SIG-M5 (cell line): Measurements from ENCODE around the gene MYLK.
A peak's percentile ranks its signal among the peaks of the same experiment; 100 is the strongest.
"Not testable (repeated sequence)": the region's sequence is repeated elsewhere in the genome, so short reads cannot be mapped to it uniquely, and the experiment has no call there.

Source experiments
- DNase-seq: peaks from one replicate; lab custom pipeline; 2025; lab: John Stamatoyannopoulos, UW

The MYLK gene

GRCh38 chr3:123750209-123750608, 133.9 kb downstream of the MYLK start:
- no peak for DNase-seq

GRCh38 chr3:123749711-123750110, 134.4 kb downstream of the MYLK start:
- no peak for DNase-seq

- DNase-seq: no peak
These were observed 138.8 kb downstream of the MYLK start for GRCh38 chr3:123745184-123745855.

- DNase-seq: no peak
These were observed 140.1 kb downstream of the MYLK start for GRCh38 chr3:123744064-123744463.

GRCh38 chr3:123743121-123743520, 141.0 kb downstream of the MYLK start:
- no peak for DNase-seq

- DNase-seq: no peak
These were observed 143.1 kb downstream of the MYLK start for GRCh38 chr3:123741041-123741511.

DNA sequence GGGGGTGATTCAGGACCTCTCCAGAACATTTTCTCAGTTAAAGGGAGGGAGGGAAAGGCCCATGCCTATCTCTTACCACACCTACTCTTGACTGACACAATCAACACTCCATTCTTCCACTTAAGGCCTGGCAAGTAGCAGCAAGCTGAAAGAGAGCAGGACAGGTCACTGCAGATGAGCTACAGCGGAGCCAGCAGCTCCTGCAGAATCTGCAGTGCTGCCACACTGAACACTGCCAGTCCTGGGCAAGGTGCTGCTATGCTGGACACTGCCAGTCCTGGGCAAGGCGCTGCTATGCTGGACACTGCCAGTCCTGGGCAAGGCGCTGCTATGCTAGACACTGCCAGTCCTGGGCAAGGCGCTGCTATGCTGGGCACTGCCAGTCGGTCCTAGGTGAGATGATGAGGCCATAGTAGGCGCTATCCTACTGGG, 143.7 kb downstream of the MYLK start:
- DNase-seq: no peak

DNA sequence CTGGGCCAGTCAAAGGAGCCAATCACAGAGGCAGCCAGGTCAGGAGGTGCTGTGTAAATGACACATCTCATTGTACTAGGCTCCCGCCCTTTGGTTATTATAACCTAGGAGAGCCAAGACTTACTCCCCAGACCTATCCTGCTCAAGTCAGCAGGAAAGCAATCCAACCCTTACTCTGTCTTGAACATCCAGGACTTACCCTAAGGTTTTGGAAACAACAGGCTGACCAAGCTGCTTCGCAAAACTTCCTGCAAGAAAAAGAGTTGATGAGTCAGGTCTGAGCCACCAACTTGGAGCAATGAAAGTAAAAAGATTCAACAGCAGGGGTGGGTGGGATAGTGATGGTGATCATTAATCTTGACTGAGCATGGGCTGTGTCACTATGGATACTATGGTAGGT, 144.4 kb downstream of the MYLK start:
- no peak for DNase-seq

- no peak for DNase-seq
These were observed 145.0 kb downstream of the MYLK start for GRCh38 chr3:123739106-123739505.

DNA sequence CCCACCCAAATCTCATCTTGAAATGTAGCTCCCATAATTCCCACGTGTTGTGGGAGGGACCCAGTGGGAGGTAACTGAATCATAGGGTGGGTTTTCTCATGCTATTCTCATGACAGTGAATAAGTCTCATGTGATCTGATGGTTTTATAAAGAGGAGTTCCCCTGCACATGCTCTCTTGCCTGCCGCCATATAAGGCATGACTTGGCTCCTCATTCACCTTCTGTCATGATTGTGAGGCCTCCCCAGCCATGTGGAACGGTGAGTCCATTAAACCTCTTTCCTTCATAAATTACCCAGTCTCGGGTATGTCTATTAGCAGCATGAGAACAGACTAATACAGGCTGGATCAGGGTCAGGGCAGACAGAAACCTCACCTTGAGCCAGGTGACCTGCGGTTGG, 145.6 kb downstream of the MYLK start:
- DNase-seq: not testable (repeated sequence)

GRCh38 chr3:123737168-123737567, 147.0 kb downstream of the MYLK start:
- no peak for DNase-seq

GRCh38 chr3:123735456-123735855, 148.7 kb downstream of the MYLK start:
- DNase-seq: no peak

DNA sequence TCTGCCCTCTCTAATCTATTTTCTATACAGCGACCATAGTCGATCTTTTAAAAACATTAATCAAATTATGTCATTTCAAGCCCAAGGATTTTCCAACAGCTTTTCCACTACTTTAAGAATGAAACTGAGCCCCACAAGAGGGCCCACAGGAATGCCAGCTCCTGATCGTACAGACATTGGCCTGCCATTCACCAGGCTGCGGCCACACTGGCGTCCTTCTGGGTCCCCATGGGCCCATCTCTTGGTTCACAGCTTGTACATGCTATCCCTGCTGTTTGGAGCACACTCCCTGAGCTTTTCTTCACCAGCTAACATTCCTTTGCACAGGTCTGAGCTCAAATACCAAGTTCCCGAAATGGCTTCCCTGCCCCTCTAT, 149.6 kb downstream of the MYLK start:
- DNase-seq: no peak

- DNase-seq: no peak
These were observed 150.2 kb downstream of the MYLK start for GRCh38 chr3:123733805-123734526.

DNA sequence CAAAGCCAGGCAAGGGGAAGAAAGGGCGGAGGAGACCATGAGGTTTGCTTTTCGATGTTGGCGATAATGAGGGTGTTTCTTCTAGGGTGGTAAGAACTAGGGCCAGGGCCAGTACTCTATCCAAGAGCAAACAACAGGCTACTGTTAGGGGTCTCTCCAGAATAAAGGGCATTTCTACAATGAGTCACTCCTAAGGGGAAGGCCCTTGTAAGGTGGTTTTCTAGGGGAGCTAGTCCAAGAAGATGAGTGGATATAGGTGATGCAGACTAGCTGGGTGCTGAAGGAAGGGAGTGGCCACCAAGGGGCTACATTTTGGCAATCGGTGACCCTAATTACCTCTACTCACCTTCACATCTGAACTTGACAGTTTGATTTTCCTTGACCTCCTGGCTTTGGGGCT, 150.8 kb downstream of the MYLK start:
- DNase-seq: no peak

DNA sequence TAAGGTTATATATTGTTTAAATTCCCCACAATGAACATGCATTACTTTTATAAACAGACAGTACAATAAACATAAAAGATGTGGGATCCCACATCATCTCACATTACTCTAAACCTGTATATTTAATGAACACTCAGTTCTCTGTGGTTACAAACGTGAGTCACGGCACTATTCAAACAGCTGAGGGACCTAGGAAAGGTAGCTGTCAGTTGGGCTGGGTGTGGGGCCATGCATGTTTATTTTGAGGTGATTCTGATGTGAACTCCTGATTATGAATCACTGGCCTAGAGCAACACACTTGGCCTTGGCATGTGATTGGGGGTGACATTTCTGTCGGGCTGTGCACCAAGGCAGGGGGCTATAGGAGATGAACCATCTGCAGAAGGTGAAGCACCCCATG, 151.7 kb downstream of the MYLK start:
- DNase-seq: no peak

GRCh38 chr3:123730829-123731228, 153.3 kb downstream of the MYLK start:
- DNase-seq: no peak

GRCh38 chr3:123728991-123729390, 155.1 kb downstream of the MYLK start:
- DNase-seq: no peak

DNA sequence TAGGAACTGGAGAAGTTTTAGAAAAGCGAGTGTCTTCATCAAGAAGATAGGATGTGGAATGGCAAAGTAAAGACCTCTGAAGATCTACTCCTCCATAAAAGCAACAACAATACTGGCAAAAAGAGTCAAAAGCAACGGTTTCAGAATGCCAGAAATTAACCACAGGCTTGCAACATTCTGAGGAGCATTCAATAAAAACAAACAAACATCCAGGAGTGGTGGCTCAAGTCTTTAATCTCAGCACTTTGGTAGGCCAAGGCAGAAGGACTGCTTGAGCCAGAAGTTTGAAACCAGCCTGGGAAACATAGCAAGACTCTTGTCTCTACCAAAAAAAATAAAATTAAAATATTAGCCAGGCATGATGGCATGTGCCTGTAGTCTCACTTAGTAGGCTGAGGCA, 156.1 kb downstream of the MYLK start:
- DNase-seq: no peak

DNA sequence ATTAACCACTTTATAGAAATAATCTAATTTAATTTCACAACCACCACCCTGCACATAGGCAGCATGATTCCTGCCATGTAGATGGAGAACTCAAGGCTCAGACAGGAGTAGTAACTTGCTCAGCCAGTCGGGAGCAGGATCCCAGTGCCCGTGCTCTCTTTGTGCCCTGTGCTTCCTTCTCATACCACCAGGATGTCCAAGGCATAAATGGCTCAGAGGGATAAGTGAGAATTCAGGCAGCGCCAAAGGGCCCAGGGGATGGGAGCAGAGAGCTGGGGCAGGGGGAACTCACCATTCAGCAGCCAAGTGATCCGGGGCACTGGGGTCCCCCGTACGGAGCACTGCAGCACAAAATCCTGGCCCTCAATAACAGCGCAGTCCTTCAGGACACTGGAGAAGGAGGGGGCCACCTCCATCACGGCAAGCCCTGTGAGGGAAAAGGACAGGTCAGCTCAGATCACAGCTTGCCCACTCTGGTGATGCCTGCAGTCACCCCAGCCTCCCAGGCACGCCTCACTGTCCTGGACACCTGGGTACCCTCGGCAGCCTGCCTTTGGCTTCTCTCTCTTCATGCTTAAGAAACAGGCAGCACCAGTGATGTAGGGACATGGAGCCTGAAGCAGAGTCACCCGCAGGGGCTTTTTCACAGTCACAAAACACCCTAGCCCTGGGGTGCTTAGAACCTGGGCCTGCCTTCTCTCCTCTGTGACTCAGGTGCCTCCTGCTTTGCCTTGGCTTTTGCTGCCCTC, 158.3 kb downstream of the MYLK start:
- no peak for DNase-seq

- no peak for DNase-seq
These were observed 159.8 kb downstream of the MYLK start for GRCh38 chr3:123724306-123724705.

GRCh38 chr3:123723522-123724168, 160.5 kb downstream of the MYLK start:
- DNase-seq: peak; percentile 9
